GM12865 (cell line): ENCODE results near the gene TRIM62.

Experiments used
- DNase-seq: peaks from one replicate; pipeline ENCODE4 v3.0.0; 2010; ENCODE audit warnings: low read depth
- H3K4me3 ChIP-seq: 2 replicates; pipeline ENCODE4 v1.5.1; 2011; ENCODE audit warnings: mild to moderate bottlenecking, low read depth, low read length, control low read depth
- TF ChIP-seq, protein P1 (sequence below): IDR thresholded peaks from 2 replicates; pipeline ENCODE4 v1.5.1; 2011; ENCODE audit warnings: low read length, control low read depth, low read depth, inconsistent platforms; ENCODE audit not compliant: insufficient read depth; ENCODE audit errors: missing control alignments

TRIM62 gene

DNA sequence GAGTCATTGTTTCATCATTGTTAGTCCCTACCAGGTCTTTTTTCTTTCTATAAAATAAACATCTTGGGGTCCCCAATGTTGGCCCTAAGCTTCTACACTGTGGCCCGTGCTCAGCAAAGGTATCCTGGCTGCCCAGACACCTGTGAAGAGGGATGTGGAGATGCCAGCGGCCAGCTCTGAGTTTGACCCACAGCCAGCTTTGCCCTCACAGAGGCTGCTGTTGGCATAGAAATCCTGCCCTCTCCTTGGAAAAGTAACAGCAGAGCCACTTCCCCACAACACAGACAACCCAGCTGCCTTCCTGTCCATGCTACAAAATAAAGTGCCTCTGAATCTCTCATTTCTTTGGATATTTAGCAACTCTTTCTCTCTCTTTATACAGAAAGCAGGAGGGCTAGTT lies 6.0 kb downstream of the TRIM62 start:
- TF ChIP-seq, protein P1, sequence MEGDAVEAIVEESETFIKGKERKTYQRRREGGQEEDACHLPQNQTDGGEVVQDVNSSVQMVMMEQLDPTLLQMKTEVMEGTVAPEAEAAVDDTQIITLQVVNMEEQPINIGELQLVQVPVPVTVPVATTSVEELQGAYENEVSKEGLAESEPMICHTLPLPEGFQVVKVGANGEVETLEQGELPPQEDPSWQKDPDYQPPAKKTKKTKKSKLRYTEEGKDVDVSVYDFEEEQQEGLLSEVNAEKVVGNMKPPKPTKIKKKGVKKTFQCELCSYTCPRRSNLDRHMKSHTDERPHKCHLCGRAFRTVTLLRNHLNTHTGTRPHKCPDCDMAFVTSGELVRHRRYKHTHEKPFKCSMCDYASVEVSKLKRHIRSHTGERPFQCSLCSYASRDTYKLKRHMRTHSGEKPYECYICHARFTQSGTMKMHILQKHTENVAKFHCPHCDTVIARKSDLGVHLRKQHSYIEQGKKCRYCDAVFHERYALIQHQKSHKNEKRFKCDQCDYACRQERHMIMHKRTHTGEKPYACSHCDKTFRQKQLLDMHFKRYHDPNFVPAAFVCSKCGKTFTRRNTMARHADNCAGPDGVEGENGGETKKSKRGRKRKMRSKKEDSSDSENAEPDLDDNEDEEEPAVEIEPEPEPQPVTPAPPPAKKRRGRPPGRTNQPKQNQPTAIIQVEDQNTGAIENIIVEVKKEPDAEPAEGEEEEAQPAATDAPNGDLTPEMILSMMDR, result no peak
- no peak for DNase-seq
- no peak overlapping the region for H3K4me3 ChIP-seq

DNA sequence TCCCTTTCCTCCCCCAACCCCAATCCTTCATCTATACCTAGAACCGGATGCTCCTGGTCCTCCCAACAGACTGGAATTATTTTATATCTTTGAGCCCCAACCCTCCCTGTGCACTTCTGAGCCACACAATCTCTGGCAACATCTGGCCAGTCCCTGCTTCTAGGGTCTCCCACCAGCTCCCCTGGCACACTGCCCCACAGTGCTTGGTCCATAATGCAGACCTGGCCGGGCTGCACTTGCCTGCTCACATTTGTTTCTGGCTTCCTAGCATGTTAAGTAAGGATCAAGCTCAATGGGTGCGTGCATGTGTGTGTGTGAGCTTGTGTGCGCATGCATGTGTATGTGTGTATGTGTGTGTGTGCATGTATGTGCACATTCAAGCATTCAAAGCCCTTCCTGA lies 8.8 kb downstream of the TRIM62 start:
- no peak for DNase-seq
- no peak overlapping the region for H3K4me3 ChIP-seq
- TF ChIP-seq, protein P1, result no peak

DNA sequence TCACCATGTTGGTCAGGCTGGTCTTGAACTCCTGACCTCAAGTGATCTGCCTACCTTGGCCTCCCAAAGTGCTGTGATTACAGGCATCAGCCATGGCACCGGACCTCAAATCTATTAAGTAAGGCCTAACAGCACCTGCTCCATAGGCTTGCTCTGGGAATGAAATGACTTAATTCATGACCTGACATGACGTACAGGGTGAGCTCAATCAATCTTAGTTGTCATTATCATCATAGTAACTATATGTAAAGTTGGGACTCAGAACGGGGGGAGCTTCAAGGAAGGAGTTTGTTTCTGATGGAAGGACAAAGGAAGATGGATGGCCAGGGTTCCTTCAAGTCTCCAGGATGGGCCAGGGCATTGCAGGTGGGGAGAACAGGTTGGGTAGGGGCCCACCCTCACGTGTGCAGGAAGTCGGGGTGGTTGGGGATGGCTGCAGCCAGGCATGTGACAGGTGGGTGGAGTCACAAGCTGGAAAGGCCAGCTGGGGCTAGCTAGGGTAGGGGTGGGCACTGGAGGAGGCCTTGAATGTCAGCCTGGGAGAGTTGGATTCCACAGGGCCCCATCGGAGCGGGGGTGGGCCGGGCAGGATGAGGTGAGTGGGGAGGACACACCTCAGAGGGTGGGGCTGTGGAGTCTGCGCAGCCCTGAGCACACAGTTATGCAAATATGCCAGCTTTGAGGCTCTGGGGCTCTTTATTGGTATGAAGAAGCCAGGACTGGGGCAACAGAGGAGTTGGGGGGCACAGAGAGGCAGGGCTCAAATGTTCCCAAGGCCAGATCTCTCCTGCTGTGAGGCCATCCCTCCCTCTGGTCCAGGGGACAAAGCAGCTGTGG lies 9.6 kb downstream of the TRIM62 start:
- no peak overlapping the region for H3K4me3 ChIP-seq
- DNase-seq, result no peak
- TF ChIP-seq, protein P1, result no peak

DNA sequence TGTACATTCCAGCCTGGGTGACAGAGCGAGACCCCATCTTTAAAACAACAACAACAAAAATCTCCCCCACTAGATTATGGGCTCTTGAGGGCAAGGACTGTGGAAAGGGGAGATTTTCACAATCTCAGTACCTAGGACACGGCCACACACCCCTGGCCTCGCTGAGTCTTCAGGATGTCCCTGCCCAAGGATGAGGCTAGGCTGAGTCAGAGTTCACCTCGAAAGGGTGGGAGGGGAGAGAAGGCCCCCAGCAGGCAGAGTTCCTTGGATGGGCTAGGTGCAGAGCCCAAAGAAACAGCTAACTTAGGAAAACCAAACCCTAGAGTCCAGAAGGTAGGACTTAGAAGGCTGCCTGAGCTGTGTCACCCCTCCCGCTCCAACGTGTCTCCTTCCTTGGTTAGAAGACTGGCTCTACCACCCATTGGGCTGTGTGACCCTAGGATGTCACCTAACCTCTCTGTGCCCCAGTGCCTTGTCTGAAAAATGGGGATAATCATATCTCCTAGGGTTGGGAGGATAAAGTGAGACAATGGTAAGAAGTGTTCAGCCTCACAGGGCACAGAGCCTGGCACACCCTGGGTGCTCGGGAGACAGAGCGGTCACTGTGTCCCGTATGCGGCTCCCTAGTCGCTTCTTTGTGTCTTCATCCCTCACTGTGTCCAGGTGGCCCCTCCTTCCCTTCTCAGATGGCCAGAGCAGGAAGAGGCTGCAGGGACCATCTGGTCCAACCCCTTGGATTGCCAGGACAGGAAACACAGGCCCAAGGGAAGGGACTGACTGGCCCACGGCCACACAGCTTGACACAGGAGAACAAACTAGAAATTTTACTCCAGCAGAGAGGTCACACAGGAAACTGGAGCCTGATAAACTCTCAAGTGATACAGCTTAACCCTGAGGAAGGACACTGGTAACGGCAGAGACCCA lies 11.2 kb downstream of the TRIM62 start:
- TF ChIP-seq, protein P1, result no peak
- no peak for DNase-seq

DNA sequence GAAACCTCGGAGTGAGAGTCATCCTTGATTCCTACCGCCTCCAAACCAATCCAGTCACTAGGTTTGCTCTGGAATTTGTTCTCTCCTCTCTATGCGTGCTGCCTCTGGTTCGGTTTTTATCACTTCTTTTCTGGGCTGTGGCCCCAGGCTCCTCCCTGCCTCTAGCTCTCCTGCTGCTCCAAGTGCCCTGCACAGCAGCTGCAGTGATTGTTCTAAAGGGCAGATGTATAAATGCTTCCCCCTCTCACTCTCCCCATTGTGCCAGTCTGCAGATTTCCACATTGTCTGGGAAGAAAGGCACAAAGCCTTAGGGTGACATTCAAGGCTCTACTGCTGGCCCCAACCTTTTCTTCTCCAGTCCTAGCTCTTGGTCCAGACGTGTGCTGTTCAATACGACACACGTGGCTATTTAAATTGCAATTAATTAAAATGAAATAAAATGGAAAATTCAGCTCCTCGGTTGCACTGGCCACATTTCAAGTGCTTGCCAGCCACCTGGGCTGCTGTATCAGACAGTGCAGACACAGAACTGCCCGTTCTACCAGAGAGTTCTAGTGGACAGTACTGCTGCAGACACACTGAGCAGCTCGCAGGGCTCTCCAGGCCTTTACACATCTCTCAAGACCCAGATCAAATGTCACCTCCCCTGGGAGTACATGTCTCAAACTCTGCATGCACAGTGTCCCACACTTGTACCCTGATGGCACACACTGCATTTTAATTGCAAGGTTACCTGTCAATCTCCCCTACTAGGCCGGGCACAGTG lies 12.4 kb downstream of the TRIM62 start:
- H3K4me3 ChIP-seq, result no peak overlapping the region
- DNase-seq, result no peak
- TF ChIP-seq, protein P1, result no peak

More for the DNA sequence above, 11.2 kb downstream of the TRIM62 start:
- no peak overlapping the region for H3K4me3 ChIP-seq

DNA sequence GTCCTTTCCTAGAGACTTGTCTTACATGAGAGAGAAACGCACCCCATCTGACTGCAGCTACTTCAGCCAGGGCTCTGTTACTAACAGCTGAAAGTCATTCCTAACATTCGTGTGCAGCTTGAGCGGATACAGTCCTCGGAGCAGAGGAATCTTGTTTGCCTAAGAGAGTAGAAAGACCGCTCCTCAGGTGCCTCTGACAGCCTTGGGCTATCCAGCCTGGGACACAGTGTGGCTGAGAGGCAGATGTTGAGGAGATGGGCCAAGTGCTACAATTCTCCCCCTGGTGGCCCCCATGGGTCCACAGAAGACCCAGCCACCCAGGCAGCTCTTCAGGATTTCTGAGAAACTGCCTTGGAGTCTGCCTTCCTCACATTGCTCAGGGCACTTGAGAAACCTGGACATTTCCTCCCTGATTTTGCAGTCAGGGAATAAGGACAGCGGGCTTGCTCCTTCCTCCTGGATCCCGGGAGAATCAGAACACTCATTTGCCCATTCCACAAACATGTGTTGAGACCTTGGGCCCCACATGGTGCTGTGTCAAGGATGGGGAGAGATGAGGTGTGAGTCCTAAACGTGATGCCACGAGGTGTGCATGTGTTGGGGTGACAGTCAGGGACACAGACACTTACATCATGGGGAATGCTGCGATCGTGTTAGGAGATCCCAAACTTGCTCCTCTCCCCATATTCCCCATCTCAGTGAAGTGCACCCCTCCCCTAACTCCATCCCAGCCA lies 13.1 kb downstream of the TRIM62 start:
- no peak overlapping the region for H3K4me3 ChIP-seq
- TF ChIP-seq, protein P1, result no peak
- DNase-seq, result no peak
